ENCODE results near the gene JPH2.

DNA sequence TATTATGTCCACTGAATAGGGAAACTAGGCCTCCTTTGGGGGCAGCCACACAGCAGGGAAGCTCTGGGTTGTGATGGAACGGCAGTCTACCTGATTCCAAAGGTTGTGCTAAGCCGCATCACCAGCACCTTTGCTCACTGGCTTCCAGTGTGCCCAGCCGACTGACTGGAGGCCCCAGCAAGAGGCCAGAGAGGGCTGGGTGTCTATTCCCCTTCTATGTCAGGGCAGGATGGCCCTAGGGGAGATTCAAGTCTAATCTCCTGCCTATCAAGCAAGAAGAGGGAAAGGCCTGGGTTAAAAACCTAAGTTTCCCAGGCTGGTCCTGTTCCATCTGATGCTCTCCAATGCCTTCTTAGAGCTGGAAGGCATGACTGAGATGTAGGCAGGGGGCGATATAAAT is 53.6 kb downstream of the JPH2 start:
- TF ChIP-seq YY1 (IDR thresholded peaks at IDR 0.05; ENCODE audit: insufficient read depth, insufficient read length), result no peak
- TF ChIP-seq ZNF274 (IDR thresholded peaks at IDR 0.05; ENCODE audit: low read depth, low read length), result no peak

Measured in NT2/D1 (cell line).